KG1 (cell line): ENCODE results near the gene CACNA2D3.

ENCODE experiments used
- DNase-seq: peaks from one replicate; lab custom pipeline; 2025; lab: John Stamatoyannopoulos, UW

CACNA2D3 gene

GRCh38 chr3:54127499-54128056 lies 5.2 kb downstream of the CACNA2D3 start:
- no peak for DNase-seq

- no peak for DNase-seq
Measured at GRCh38 chr3:54131026-54131605, 8.8 kb downstream of the CACNA2D3 start.

- DNase-seq = no peak
Measured at GRCh38 chr3:54131890-54132289, 9.5 kb downstream of the CACNA2D3 start.

- DNase-seq = no peak
Measured at GRCh38 chr3:54132685-54133084, 10.3 kb downstream of the CACNA2D3 start.

GRCh38 chr3:54133196-54133595 lies 10.8 kb downstream of the CACNA2D3 start:
- no peak for DNase-seq

- DNase-seq = no peak
Measured at GRCh38 chr3:54134155-54134554, 11.8 kb downstream of the CACNA2D3 start.

GRCh38 chr3:54134713-54135112 lies 12.4 kb downstream of the CACNA2D3 start:
- DNase-seq = no peak

GRCh38 chr3:54137311-54137710 lies 15.0 kb downstream of the CACNA2D3 start:
- DNase-seq = no peak

GRCh38 chr3:54138937-54139547 lies 16.7 kb downstream of the CACNA2D3 start:
- no peak for DNase-seq

- no peak for DNase-seq
Measured at GRCh38 chr3:54139630-54140029, 17.3 kb downstream of the CACNA2D3 start.

- no peak for DNase-seq
Measured at GRCh38 chr3:54144284-54144683, 21.9 kb downstream of the CACNA2D3 start.

- no peak for DNase-seq
Measured at GRCh38 chr3:54146506-54147239, 24.3 kb downstream of the CACNA2D3 start.

- no peak for DNase-seq
Measured at GRCh38 chr3:54150864-54151467, 28.6 kb downstream of the CACNA2D3 start.

GRCh38 chr3:54153477-54153876 lies 31.1 kb downstream of the CACNA2D3 start:
- DNase-seq = no peak

- no peak for DNase-seq
Measured at GRCh38 chr3:54157860-54158259, 35.5 kb downstream of the CACNA2D3 start.

- no peak for DNase-seq
Measured at GRCh38 chr3:54159917-54160316, 37.6 kb downstream of the CACNA2D3 start.

- no peak for DNase-seq
Measured at GRCh38 chr3:54163441-54163840, 41.1 kb downstream of the CACNA2D3 start.

- no peak for DNase-seq
Measured at GRCh38 chr3:54164192-54164975, 42.0 kb downstream of the CACNA2D3 start.

- no peak for DNase-seq
Measured at GRCh38 chr3:54165865-54166264, 43.5 kb downstream of the CACNA2D3 start.

- DNase-seq = no peak
Measured at GRCh38 chr3:54167999-54168398, 45.6 kb downstream of the CACNA2D3 start.

- DNase-seq = no peak
Measured at GRCh38 chr3:54168451-54168850, 46.1 kb downstream of the CACNA2D3 start.

GRCh38 chr3:54169524-54169923 lies 47.2 kb downstream of the CACNA2D3 start:
- DNase-seq = no peak
